T-cell (primary cell): Measurements from ENCODE around the gene RBM20. TPM values are rescaled to one million over a fixed set of nuclear protein-coding genes. Genes with fewer than 3 reads are reported as not detected.
A peak's percentile ranks its signal among the peaks of the same experiment; 100 is the strongest.
"Not testable (repeated sequence)": the region's sequence is repeated elsewhere in the genome, so short reads cannot be mapped to it uniquely, and the experiment has no call there.

Experiments used
- ATAC-seq, 4 experiments: fragments of 200-7000 bp in 3 of 4; fragments of 150-1000 bp in 1 of 4; cut with Tn5 transposase; replicated peaks in 1 of 4; 1 replicate in 3 of 4; 2 replicates in 1 of 4; pipeline ENCODE4 v1.10.0; 2021; ENCODE audit warnings: moderate library complexity in 3 of 4, mild to moderate bottlenecking in 2 of 4, moderate number of reproducible peaks in 1 of 4
- CTCF ChIA-PET, 2 donors: fragments of 300-600 bp; sonication (Branson Sonifier 250); formaldehyde crosslinking; loops; one replicate each; lab custom pipeline; 2022; ENCODE audit warnings: antibody characterized with exemption in 2 of 2; lab: Charles Lee
- POLR2A ChIA-PET, 2 donors: fragments of 300-600 bp; sonication (Branson Sonifier 250); formaldehyde crosslinking; loops; one replicate each; lab custom pipeline; 2022; ENCODE audit warnings: antibody characterized with exemption in 2 of 2; lab: Charles Lee
- DNase-seq, 35 experiments: peaks; one replicate each; pipeline versions ENCODE4 v3.0.0 to v3.0.0-alpha.2; 2013 to 2023
- H3K27ac ChIP-seq: one replicate; pipeline ENCODE4 v1.5.1; 2013; ENCODE audit warnings: low read length
- H3K27me3 ChIP-seq, 2 experiments: replicated peaks in 1 of 2; 1 replicate in 1 of 2; 2 replicates in 1 of 2; pipeline versions ENCODE4 v1.6.1 to v1.7.0; 2013; ENCODE audit warnings: low read length in 1 of 2, mixed read lengths in 1 of 2; ENCODE audit not compliant: control insufficient read depth in 2 of 2, insufficient read depth in 2 of 2; ENCODE audit errors: extremely low read depth in 1 of 2
- H3K36me3 ChIP-seq, 2 donors: 1 replicate in 1 of 2; 2 replicates in 1 of 2; pipeline versions ENCODE4 v1.6.1 to v1.7.0; 2013; ENCODE audit warnings: low read length in 1 of 2; ENCODE audit not compliant: control insufficient read depth in 2 of 2, insufficient read depth in 1 of 2; ENCODE audit errors: extremely low read depth in 1 of 2
- H3K4me1 ChIP-seq, 2 experiments: 1 replicate in 1 of 2; 2 replicates in 1 of 2; pipeline versions ENCODE4 v1.6.1 to v1.7.0; 2013; ENCODE audit warnings: low read length in 2 of 2, mixed read lengths in 1 of 2; ENCODE audit not compliant: insufficient read depth in 2 of 2, control insufficient read depth in 1 of 2; ENCODE audit errors: extremely low read depth in 1 of 2
- H3K4me3 ChIP-seq, 2 donors: 1 replicate in 1 of 2; 2 replicates in 1 of 2; pipeline versions ENCODE4 v1.5.1 to v1.7.0; 2013; ENCODE audit warnings: mild to moderate bottlenecking in 2 of 2, low read length in 1 of 2, moderate library complexity in 1 of 2; ENCODE audit not compliant: control insufficient read depth in 1 of 2; ENCODE audit errors: extremely low read depth in 1 of 2
- H3K9me3 ChIP-seq: 2 replicates; pipeline ENCODE4 v1.7.0; 2013
- H3K27ac Mint-ChIP-seq, 2 donors: one replicate each; pipeline ENCODE4 v1.8.0; 2020 to 2021; ENCODE audit warnings: mild to moderate bottlenecking in 2 of 2, mixed read lengths in 2 of 2
- H3K27me3 Mint-ChIP-seq, 2 donors: one replicate each; pipeline ENCODE4 v1.8.0; 2021 to 2022; ENCODE audit warnings: mixed read lengths in 2 of 2
- H3K36me3 Mint-ChIP-seq: one replicate; pipeline ENCODE4 v1.8.0; 2021; ENCODE audit warnings: mixed read lengths
- H3K4me1 Mint-ChIP-seq, 3 donors: one replicate each; pipeline ENCODE4 v1.8.0; 2020 to 2022; ENCODE audit warnings: mixed read lengths in 3 of 3, mild to moderate bottlenecking in 1 of 3
- H3K4me3 Mint-ChIP-seq, 3 donors: one replicate each; pipeline ENCODE4 v1.8.0; 2020 to 2022; ENCODE audit warnings: mild to moderate bottlenecking in 3 of 3, mixed read lengths in 3 of 3, moderate library complexity in 3 of 3
- H3K9me3 Mint-ChIP-seq, 3 donors: one replicate each; pipeline ENCODE4 v1.8.0; 2020 to 2022; ENCODE audit warnings: mixed read lengths in 3 of 3
- WGBS: methylation state at CpG from one replicate; pipeline ENCODE4 v1.1.5; 2013; ENCODE audit warnings: missing lambda C conversion rate; ENCODE audit not compliant: insufficient coverage; 5-methylcytosine and 5-hydroxymethylcytosine counted together
- total RNA-seq, 35 experiments: library from RNA in 6 of 35; stranded (reverse) in 6 of 35; fragments of 120-200 nt in 1 of 35; gene quantifications; one replicate each; pipeline versions ENCODE4 v1.2.1 to v1.2.4 and lab custom pipeline; 2013 to 2026

RBM20 gene
- total RNA-seq, 5 donors from 2014 or later (not counting 1 experiment from before 2014, with no cell fraction given): 0.09 to 3.0 (median 0.33) TPM

- H3K36me3 Mint-ChIP-seq: no peaks in the 10 kb centered on the region
- DNase-seq (peak in 2 of 35 experiments; percentile 15 to 34), ATAC-seq (peak; percentile 69 to 82 (median 76))
- Histone ChIP-seq H3K27me3 (peaks cover 0 to under 1% of the 10 kb centered on the region in 2 experiments), H3K27ac (peak overlapping the region; percentile 39), H3K4me3 (no peak overlapping the region), H3K9me3 (no peaks in the 10 kb centered on the region), H3K36me3 (peaks cover 0 to 2% of the 10 kb centered on the region in 2 donors), H3K4me1 (peaks cover 27 to 35% of the 10 kb centered on the region in 2 experiments)
- POLR2A ChIA-PET: interaction anchor here in 1 of 2 donors (0.5 kb wide), 1 partner anchor 38 kb away, joined by 5 read pairs; no protein-coding TSS in a partner anchor
- CTCF ChIA-PET: no interaction called here
- 54% methylated on average over 6 of the region's 7 CpGs for WGBS
- H3K27me3 Mint-ChIP-seq: no peaks in the 10 kb centered on the region
- H3K27ac Mint-ChIP-seq: peak overlapping the region; percentile 96 to 98
- peaks cover 39 to 44% (median 39%) of the 10 kb centered on the region in 3 donors for H3K4me1 Mint-ChIP-seq
- H3K4me3 Mint-ChIP-seq: peak overlapping the region; percentile 36 to 64 (median 50)
- H3K9me3 Mint-ChIP-seq: no peaks in the 10 kb centered on the region
Measured at GRCh38 chr10:110724116-110724921, 80.2 kb downstream of the RBM20 start.

DNA sequence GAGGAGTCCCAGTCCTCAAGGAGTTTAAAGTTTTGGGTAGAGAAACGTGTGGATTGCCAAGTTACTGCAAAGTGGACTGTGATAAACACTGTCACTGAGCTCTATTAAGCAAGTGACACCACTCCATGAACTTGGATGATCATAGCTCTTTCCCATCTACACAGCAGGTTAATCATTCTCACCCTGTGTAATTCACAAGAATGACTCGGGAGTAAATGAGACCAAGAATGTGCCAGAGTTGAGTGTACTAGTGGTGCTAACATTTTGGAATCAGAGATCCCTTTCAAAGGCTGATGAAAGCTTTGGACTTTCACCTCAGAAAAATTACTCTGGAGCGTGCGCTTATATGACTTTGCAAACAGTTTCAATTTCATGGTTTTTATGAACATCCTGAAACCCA, 80.8 kb downstream of the RBM20 start:
- Histone ChIP-seq H3K9me3 (no peaks in the 10 kb centered on the region), H3K4me3 (no peak overlapping the region), H3K4me1 (peaks cover 27 to 35% of the 10 kb centered on the region in 2 experiments), H3K36me3 (peaks cover 0 to 2% of the 10 kb centered on the region in 2 donors), H3K27ac (peak overlapping the region; percentile 39), H3K27me3 (peaks cover 0 to 4% of the 10 kb centered on the region in 2 experiments)
- no CpG with 5 or more reads among the region's 4 CpGs for WGBS
- ChIA-PET CTCF (interaction anchor here in 1 of 2 donors (0.6 kb wide), 1 partner anchor 26 kb away, joined by 9 read pairs; no protein-coding TSS in a partner anchor), POLR2A (no interaction called here)
- Mint-ChIP-seq H3K4me1 (peaks cover 39 to 44% (median 39%) of the 10 kb centered on the region in 3 donors), H3K4me3 (peak overlapping the region in 1 of 3 donors; percentile 64), H3K36me3 (no peaks in the 10 kb centered on the region), H3K9me3 (no peaks in the 10 kb centered on the region), H3K27ac (peak overlapping the region; percentile 96 to 98), H3K27me3 (no peaks in the 10 kb centered on the region)
- ATAC-seq (no peak), DNase-seq (no peak)

GRCh38 chr10:110725801-110726630, 81.9 kb downstream of the RBM20 start:
- H3K27ac Mint-ChIP-seq: peak overlapping the region; percentile 19 to 98
- DNase-seq: no peak
- ATAC-seq: peak in 1 of 4 experiments; percentile 23
- no peaks in the 10 kb centered on the region for H3K9me3 Mint-ChIP-seq
- peaks cover 0 to 10% of the 10 kb centered on the region in 2 experiments for H3K27me3 ChIP-seq
- no peak overlapping the region for H3K4me3 ChIP-seq
- no peaks in the 10 kb centered on the region for H3K36me3 Mint-ChIP-seq
- peaks cover 0 to under 1% of the 10 kb centered on the region in 2 donors for H3K27me3 Mint-ChIP-seq
- WGBS: 82% methylated on average over 3 of the region's 10 CpGs
- H3K36me3 ChIP-seq: peaks cover 0 to 2% of the 10 kb centered on the region in 2 donors
- CTCF ChIA-PET: no interaction called here
- peak overlapping the region in 1 of 3 donors; percentile 64 for H3K4me3 Mint-ChIP-seq
- H3K4me1 ChIP-seq: peaks cover 27 to 35% of the 10 kb centered on the region in 2 experiments
- H3K4me1 Mint-ChIP-seq: peaks cover 39 to 44% (median 39%) of the 10 kb centered on the region in 3 donors
- no peak overlapping the region for H3K27ac ChIP-seq
- POLR2A ChIA-PET: no interaction called here
- no peaks in the 10 kb centered on the region for H3K9me3 ChIP-seq

DNA sequence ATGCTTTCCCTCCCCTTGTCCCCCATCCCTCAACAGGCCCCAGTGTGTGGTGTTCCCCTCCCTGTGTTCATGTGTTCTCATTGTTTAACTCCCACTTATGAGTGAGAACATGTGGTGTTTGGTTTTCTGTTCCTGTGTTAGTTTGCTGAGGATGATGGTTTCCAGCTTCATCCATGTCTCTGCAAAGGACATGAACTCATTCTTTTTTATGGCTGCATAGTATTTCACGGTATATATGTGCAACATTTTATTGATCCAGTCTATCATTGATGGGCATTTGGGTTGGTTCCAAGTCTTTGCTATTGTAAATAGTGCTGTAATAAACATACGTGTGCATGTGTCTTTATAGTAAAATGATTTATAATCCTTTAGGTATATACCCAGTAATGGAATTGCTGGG, 83.6 kb downstream of the RBM20 start:
- Histone ChIP-seq H3K27me3 (peaks cover 0 to 15% of the 10 kb centered on the region in 2 experiments), H3K4me1 (peaks cover 25 to 33% of the 10 kb centered on the region in 2 experiments)
- WGBS: no CpG with 5 or more reads among the region's 2 CpGs
- H3K36me3 ChIP-seq, H3K27me3 Mint-ChIP-seq, POLR2A ChIA-PET, H3K4me3 Mint-ChIP-seq, ATAC-seq, H3K9me3 ChIP-seq, H3K9me3 Mint-ChIP-seq, H3K27ac Mint-ChIP-seq, CTCF ChIA-PET, DNase-seq, H3K36me3 Mint-ChIP-seq, H3K27ac ChIP-seq, H3K4me3 ChIP-seq: not testable (repeated sequence)
- H3K4me1 Mint-ChIP-seq: peaks cover 33 to 36% (median 34%) of the 10 kb centered on the region in 3 donors

DNA sequence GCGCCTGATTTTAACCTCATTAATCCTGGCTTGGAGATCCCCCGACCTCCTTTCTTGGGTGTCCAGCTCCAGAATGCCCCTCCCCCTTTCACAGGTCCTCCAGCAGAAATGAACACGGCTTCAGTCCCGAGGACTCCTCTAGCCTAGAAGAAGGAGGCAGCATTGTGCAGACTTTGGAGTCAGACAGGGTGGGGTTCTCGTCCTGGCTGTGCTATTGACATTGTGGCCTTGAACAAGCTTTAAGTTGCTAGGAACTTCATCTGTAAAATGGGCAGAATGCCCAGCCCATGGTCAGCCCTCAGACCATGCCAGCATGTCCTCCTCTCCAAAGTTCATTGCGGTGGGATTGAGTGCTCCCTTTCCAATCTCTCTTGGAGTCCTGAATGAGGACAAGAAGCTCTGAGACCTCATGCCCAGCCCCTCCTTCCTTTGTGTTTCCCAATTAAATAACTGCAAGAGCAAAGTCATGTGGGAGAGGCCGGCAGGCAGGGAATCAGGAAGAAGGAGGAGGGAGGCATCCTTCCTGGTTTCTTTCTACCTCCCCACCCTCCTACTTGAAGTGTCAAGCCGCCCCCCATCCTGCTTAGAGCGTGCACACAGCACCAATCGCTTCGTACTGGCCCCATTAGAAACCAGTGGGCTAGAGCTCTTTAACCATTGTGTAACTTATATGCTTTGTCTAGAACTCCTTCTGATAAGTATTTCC, 86.4 kb downstream of the RBM20 start:
- Histone ChIP-seq H3K36me3 (no peaks in the 10 kb centered on the region), H3K27ac (no peak overlapping the region), H3K4me1 (peaks cover 11 to 12% of the 10 kb centered on the region in 2 experiments), H3K4me3 (no peak overlapping the region), H3K9me3 (no peaks in the 10 kb centered on the region), H3K27me3 (peaks cover 0 to 18% of the 10 kb centered on the region in 2 experiments)
- ChIA-PET CTCF (interaction anchor here in 1 of 2 donors (0.6 kb wide), 2 partner anchors 55 to 73 kb away, joined by 3 to 4 read pairs; no protein-coding TSS in a partner anchor), POLR2A (interaction anchor here in 1 of 2 donors (0.6 kb wide), 1 partner anchor 80 kb away, joined by 3 read pairs; no protein-coding TSS in a partner anchor)
- no peak overlapping the region for H3K27ac Mint-ChIP-seq
- 96% methylated on average over 4 of the region's 11 CpGs for WGBS
- H3K9me3 Mint-ChIP-seq: no peaks in the 10 kb centered on the region
- H3K36me3 Mint-ChIP-seq: no peaks in the 10 kb centered on the region
- peaks cover 8 to 10% of the 10 kb centered on the region in 2 donors for H3K27me3 Mint-ChIP-seq
- DNase-seq: no peak
- no peak overlapping the region for H3K4me3 Mint-ChIP-seq
- peaks cover 18 to 24% (median 21%) of the 10 kb centered on the region in 3 donors for H3K4me1 Mint-ChIP-seq
- ATAC-seq: no peak
